K562 (cell line): ENCODE measurements around the gene RIPK4.

ENCODE experiments used
- KAT7 ChIP-seq: sonication (generic); formaldehyde crosslinking; IDR thresholded peaks from 2 replicates; pipeline ENCODE4 v1.8.0; 2022; ENCODE audit warnings: missing genetic modification reagents, mild to moderate bottlenecking, borderline replicate concordance
- PPARD ChIP-seq: fragments of 250-450 bp; sonication (Bioruptor Pico); IDR thresholded peaks from 2 replicates; pipeline ENCODE4 v1.8.0; 2022; ENCODE audit warnings: inconsistent platforms, mild to moderate bottlenecking, moderate library complexity
- ZNF197 ChIP-seq: fragments of 200-800 bp; sonication (Bioruptor generic); IDR thresholded peaks from 2 replicates; pipeline ENCODE4 v1.6.1; 2016; ENCODE audit warnings: low read depth, missing genetic modification characterization, missing compliant biosample characterization
- ZNF232 ChIP-seq: sonication (generic); formaldehyde crosslinking; IDR thresholded peaks from 2 replicates; pipeline ENCODE4 v1.8.0; 2022; ENCODE audit warnings: mild to moderate bottlenecking, missing genetic modification reagents
- ZNF436 ChIP-seq: fragments of 250-450, 450-650 bp; sonication (Bioruptor Pico); formaldehyde crosslinking; IDR thresholded peaks from 2 replicates; pipeline ENCODE4 v1.7.0; 2020; ENCODE audit warnings: mild to moderate bottlenecking
- TF ChIP-seq, protein P1 (sequence below), 2 experiments: fragments of 450-650 bp in 1 of 2; sonication (generic) in 1 of 2; formaldehyde crosslinking; conservative IDR thresholded peaks; 2 replicates each; pipeline versions ENCODE4 v1.4.0 to v1.8.1; 2020 to 2022; ENCODE audit warnings: mild to moderate bottlenecking in 1 of 2, missing genetic modification reagents in 1 of 2
- TF ChIP-seq, protein P2 (sequence below), 3 experiments: IDR thresholded peaks in 2 of 3; conservative IDR thresholded peaks in 1 of 3; 2 replicates each; pipeline ENCODE4 v1.5.1; 2011 to 2012; ENCODE audit warnings: low read length in 3 of 3, mild to moderate bottlenecking in 3 of 3, control low read depth in 2 of 3, improper control_type of control experiment in 1 of 3, inconsistent platforms in 1 of 3, low read depth in 1 of 3, mixed read lengths in 1 of 3, moderate library complexity in 1 of 3; ENCODE audit not compliant: insufficient read depth in 2 of 3
- TF ChIP-seq, protein P3 (sequence below), 2 experiments: fragments of 450-650 bp in 1 of 2; sonication (generic) in 1 of 2; formaldehyde crosslinking in 1 of 2; IDR thresholded peaks; 2 replicates each; pipeline versions ENCODE4 v1.7.1 to v1.9.0; 2016 to 2022; ENCODE audit warnings: inconsistent platforms in 1 of 2, mild to moderate bottlenecking in 1 of 2, missing genetic modification reagents in 1 of 2

DNA sequence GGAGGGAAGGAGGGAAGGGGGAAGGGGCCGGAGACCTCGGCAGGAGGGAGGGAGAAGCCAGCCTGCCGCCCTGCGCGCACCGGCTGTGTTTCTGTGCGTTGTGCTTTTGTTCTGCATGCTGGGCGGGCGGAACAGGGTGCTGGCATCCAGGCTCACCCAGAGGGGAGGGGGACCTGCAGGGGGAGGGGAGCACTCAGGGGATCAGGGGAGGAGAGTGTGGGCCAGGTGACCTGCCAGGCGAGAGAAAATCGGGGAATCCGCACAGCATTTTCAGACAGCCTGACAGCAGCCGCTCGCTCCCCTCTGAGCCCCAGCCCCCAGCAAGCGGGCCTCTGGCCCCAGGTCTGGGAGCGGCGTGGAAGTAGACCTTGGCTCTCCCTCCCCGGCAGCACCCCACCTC, 54.7 kb downstream of the RIPK4 start:
- TF ChIP-seq, protein P1, sequence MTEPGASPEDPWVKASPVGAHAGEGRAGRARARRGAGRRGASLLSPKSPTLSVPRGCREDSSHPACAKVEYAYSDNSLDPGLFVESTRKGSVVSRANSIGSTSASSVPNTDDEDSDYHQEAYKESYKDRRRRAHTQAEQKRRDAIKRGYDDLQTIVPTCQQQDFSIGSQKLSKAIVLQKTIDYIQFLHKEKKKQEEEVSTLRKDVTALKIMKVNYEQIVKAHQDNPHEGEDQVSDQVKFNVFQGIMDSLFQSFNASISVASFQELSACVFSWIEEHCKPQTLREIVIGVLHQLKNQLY (CRISPR knock-in tag; conservative IDR thresholded peaks at IDR 0.05), result no peak
- TF ChIP-seq, protein P2, sequence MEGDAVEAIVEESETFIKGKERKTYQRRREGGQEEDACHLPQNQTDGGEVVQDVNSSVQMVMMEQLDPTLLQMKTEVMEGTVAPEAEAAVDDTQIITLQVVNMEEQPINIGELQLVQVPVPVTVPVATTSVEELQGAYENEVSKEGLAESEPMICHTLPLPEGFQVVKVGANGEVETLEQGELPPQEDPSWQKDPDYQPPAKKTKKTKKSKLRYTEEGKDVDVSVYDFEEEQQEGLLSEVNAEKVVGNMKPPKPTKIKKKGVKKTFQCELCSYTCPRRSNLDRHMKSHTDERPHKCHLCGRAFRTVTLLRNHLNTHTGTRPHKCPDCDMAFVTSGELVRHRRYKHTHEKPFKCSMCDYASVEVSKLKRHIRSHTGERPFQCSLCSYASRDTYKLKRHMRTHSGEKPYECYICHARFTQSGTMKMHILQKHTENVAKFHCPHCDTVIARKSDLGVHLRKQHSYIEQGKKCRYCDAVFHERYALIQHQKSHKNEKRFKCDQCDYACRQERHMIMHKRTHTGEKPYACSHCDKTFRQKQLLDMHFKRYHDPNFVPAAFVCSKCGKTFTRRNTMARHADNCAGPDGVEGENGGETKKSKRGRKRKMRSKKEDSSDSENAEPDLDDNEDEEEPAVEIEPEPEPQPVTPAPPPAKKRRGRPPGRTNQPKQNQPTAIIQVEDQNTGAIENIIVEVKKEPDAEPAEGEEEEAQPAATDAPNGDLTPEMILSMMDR (IDR thresholded peaks at IDR 0.05 in 2 of 3, conservative IDR thresholded peaks at IDR 0.05 in 1 of 3; ENCODE audit: insufficient read depth in 2 of 3, low read depth in 1 of 3, low read length in 3 of 3), result no peak
- TF ChIP-seq ZNF197 (CRISPR knock-in tag) (no peak), PPARD (CRISPR knock-in tag) (no peak), ZNF436 (CRISPR knock-in tag) (no peak), KAT7 (CRISPR knock-in tag) (no peak), ZNF232 (CRISPR knock-in tag) (no peak)
- TF ChIP-seq, protein P3, sequence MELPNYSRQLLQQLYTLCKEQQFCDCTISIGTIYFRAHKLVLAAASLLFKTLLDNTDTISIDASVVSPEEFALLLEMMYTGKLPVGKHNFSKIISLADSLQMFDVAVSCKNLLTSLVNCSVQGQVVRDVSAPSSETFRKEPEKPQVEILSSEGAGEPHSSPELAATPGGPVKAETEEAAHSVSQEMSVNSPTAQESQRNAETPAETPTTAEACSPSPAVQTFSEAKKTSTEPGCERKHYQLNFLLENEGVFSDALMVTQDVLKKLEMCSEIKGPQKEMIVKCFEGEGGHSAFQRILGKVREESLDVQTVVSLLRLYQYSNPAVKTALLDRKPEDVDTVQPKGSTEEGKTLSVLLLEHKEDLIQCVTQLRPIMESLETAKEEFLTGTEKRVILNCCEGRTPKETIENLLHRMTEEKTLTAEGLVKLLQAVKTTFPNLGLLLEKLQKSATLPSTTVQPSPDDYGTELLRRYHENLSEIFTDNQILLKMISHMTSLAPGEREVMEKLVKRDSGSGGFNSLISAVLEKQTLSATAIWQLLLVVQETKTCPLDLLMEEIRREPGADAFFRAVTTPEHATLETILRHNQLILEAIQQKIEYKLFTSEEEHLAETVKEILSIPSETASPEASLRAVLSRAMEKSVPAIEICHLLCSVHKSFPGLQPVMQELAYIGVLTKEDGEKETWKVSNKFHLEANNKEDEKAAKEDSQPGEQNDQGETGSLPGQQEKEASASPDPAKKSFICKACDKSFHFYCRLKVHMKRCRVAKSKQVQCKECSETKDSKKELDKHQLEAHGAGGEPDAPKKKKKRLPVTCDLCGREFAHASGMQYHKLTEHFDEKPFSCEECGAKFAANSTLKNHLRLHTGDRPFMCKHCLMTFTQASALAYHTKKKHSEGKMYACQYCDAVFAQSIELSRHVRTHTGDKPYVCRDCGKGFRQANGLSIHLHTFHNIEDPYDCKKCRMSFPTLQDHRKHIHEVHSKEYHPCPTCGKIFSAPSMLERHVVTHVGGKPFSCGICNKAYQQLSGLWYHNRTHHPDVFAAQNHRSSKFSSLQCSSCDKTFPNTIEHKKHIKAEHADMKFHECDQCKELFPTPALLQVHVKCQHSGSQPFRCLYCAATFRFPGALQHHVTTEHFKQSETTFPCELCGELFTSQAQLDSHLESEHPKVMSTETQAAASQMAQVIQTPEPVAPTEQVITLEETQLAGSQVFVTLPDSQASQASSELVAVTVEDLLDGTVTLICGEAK (IDR thresholded peaks at IDR 0.05), result no peak
- TF ChIP-seq, protein P3 (CRISPR knock-in tag; IDR thresholded peaks at IDR 0.05), result no peak
